Activated T-cell treated with anti-CD3 and anti-CD28 coated beads for 48 hours (primary cell): ENCODE results near the gene ACAD8.
"Not testable (repeated sequence)": the region's sequence is repeated elsewhere in the genome, so short reads cannot be mapped to it uniquely, and the experiment has no call there.

Source experiments
- DNase-seq: peaks from one replicate; pipeline ENCODE4 v3.0.0-alpha.2; 2020; ENCODE audit warnings: low read depth

ACAD8 gene

GRCh38 chr11:134240592-134240991, 12.8 kb upstream of the ACAD8 start:
- no peak for DNase-seq

GRCh38 chr11:134242376-134242775, 11.0 kb upstream of the ACAD8 start:
- no peak for DNase-seq

DNA sequence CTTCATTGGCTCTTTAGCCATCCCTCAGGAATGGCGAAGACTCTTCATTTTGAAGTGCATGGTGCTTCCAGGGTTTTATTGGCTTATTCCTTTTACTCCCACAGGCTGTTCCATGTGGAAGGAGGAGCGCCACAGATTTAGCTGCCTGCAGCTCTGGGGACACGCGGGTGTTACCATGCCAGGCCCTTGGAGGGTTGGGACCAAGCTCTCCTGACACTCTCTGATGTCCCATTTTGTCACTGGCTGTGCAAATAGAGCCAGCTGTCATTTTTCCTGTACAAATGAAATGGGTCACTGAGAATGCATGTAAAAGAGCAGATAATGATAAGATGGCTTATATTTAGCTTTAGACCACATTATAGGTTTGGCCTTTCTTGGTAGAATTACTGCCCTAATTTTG, 9.5 kb upstream of the ACAD8 start:
- DNase-seq = no peak

DNA sequence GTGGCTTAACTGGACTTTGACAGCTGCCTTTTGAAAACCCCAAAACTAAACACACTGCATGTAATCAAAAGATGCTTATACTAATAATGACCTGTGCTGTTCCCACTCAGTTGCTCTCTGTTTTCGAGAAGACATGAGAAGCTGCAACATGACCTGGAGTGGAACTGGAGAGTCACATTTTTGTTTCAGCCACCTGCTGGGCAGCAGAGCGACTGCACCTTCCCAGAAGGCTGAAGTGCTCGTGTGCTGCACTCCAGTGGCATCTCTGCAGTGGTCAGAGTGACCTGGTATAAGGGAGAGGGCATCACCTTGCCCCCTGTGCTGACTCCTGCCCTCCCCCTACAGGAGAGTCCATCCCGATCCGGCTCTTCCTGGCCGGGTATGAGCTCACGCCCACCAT, 8.8 kb upstream of the ACAD8 start:
- DNase-seq = no peak

- DNase-seq = no peak
Observed at GRCh38 chr11:134245434-134245833, 7.9 kb upstream of the ACAD8 start.

GRCh38 chr11:134246100-134246499, 7.3 kb upstream of the ACAD8 start:
- DNase-seq = no peak

DNA sequence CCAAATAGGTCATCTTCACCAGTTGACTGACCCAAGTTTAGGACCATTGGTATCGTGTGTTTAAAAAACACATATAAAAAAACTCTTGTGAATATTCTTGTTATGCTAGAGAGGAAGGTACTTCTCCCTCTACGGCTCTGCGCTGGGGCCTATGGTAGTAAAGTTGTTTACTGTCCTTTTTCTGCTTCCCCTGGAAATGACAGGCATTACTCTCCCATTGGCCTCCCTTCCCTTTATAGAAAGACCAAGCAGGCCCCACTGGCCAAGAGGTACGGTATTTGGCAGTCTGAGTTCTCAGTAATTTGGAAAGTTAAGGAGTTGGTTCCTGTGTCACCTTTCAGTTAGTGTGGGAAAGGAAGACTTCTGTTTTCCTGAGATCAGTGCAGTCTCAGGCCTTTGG, 6.7 kb upstream of the ACAD8 start:
- no peak for DNase-seq

- no peak for DNase-seq
Observed at GRCh38 chr11:134248910-134249480, 4.4 kb upstream of the ACAD8 start.

GRCh38 chr11:134250246-134250645, 3.1 kb upstream of the ACAD8 start:
- no peak for DNase-seq

GRCh38 chr11:134250675-134251074, 2.7 kb upstream of the ACAD8 start:
- DNase-seq = no peak

DNA sequence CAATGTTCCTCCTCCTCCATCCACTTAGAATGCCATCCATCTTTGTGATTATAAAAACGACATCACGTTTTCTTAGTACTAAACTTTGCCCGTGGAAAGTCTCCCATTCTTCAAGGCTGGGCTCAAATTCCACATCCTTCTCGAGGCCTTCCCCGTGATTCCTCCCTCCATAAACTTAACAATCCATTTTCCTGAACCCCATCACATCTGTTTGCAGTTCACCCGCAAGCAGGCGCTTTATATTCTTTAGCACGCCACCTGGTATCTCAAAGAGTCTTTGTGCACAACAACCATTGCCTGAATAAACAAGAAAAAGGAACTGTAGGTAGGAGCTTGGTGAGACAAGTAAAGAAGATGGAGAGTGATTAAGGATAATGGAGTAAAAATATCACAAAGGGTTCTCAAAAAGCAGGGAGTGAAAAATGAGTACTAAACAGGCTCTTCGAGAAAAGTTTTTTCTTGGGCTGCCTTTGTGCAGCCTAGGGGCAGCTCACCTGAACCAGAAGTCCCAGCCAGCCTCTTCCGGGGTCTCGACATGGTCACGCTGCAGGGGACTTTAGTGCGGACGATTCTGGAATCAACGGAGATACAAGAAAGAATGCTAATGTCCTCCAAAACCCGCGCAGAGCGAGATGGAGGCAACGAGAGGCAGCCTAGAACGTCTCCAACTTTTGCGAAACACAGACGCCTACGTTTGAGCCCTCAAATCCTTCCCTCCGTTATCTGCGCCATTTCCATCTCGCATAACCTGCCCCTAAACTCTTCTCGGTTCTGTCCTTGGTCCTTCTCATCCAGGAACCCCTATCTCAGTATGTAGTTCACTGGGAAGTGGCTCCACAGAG, 801 bp upstream of the ACAD8 start:
- DNase-seq = peak; percentile 12

DNA sequence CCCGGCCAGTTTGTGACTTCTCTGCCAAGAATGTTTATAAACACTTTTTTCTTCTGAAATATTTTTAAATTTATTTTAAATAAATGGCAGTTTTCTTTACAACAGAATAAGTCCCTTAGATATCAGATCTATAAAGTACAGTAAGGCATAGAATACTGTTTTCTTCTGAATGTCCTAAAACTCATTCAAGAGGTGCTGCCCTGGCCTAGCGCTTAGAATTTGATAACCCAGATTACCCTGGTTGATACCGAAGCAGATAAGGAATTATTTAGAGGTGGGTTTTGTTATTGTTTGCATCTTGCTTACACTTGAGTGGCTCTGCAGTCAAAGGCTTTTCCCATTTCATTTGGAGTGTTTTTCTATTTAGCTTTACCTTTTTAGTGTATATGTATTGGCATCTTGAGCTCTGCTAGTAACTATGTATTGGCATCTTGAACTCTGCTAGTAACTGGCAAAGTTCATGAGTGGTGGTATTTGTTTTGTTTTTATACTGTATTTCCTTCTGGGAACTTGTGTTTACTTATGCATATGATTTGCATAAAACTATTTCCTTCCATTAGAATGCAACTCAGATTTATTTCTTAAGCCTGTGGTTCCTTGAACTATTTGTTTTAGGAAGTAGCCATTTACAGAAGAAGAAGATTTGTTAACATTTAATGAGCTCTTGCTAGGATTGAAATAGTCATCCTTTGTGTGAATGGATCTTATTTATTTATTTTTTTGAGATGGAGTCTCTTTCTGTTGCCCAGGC, 1.2 kb downstream of the ACAD8 start:
- DNase-seq = no peak

DNA sequence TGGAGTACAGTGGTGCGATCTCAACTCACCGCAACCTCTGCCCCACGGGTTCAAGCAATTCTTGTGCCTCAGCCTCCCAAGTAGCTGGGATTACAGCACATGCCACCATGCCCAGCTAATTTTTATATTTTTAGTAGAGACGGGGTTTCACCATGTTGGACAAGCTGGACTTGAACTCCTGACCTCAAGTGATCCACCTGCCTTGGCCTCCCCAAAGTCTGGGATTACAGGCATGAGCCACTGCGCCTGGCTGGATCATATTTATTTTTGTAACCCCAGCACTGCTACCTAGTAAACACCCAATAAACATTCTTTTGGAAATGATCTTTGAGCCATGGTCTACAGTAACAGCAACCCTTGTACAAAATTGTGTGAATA, 1.8 kb downstream of the ACAD8 start:
- DNase-seq = not testable (repeated sequence)

DNA sequence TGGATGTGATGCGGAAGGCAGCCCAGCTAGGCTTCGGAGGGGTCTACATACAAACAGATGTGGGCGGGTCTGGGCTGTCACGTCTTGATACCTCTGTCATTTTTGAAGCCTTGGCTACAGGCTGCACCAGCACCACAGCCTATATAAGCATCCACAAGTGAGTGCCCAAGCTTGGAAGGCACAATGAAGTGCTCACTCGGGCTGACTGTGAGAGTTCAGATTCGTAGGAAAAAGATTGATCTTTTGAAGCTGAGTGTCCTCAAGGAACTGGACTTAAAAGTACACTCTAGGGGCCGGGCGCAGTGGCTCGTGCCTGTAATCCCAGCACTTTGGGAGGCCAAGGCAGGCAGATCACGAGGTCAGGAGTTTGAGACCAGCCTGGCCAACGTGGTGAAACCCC, 3.7 kb downstream of the ACAD8 start:
- no peak for DNase-seq

GRCh38 chr11:134258577-134258976, 5.2 kb downstream of the ACAD8 start:
- no peak for DNase-seq

DNA sequence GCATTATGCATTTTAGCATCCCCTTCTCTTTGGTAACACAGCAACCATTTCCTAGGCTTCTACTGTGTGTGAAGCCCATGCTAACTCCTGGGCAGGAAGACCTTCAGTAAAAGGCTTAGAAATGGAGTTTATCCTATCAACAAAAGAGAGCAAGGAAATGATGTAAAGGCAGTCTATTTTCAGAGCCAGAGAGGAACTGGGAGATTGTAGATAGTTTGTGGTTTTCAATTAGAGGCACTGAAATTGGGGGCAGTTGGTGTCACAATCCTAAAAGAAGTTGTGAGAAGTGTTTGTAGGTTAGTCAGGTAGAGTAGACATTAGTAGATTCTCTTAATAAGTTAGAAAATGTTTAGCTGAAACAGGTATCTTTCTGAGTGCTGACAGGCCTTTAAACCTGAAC, 7.1 kb downstream of the ACAD8 start:
- no peak for DNase-seq

DNA sequence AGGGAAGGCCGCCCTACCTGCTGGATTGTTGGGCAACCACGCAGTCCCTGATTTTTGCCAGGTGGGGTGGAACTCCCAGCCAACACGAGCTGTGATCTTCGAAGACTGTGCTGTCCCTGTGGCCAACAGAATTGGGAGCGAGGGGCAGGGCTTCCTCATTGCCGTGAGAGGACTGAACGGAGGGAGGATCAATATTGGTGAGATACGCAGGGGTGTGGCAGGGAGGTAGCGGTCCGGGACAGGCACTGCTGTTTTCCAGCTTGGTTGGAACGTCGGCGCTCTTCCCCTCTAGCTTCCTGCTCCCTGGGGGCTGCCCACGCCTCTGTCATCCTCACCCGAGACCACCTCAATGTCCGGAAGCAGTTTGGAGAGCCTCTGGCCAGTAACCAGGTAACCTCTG, 7.6 kb downstream of the ACAD8 start:
- DNase-seq = no peak

GRCh38 chr11:134261626-134262488, 8.5 kb downstream of the ACAD8 start:
- DNase-seq = no peak

DNA sequence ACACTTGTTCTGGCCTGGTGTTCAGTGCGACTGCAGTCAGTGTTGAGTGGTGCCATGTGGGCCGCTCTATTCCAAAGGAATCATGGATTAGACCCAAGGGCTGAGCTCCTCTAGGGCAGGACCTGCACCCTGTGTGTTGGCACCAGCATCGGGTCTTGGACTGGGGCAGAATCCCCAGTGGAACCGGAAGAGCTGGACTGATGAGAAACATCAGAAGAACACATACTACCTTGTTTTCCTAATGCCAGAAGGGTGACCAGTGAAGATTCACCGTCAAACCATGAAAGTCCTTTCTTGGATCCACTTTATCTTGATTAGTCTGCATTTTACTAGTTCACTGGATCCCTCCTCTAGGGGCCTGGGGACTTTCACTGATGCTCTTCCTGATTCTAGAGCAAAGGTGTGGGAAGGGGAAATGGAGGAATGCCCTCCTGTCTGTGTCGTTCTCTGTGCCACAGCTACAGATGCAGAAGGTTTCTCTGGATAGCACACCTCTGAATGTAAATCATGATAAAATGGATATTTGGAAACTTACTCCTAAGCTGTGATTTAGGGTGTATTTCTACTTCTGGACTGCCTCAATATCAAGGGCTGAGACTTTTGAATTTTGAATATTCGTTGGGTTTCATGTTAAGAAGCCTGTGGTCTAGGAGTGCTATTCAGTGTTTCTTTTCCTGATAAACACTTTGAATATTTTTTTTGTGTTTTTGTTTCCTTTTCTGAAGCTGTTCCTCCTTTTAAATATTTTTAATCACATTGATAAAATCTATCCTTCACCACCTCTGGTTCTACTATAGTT, 11.8 kb downstream of the ACAD8 start:
- no peak for DNase-seq

GRCh38 chr11:134266440-134266839, 13.1 kb downstream of the ACAD8 start:
- no peak for DNase-seq

DNA sequence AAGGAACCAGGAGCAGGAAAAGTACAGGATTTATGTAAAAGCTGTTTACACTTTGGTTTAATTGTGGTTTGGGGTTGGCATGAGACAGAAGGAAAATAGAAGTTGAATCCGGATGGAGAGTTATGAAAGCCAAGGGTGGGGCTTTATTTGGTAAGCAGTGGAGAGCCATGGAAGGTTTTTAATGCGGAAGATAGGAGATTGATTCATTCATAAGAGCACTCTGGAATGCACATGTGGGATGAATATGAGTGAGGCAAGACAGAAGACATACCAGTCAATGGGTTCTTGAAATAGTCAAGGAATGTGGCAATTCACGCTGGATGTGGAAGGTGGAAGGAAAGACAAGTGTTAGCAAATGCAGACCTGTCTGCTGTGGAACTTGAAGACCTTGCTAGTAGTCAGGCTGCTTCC, 13.5 kb downstream of the ACAD8 start:
- DNase-seq = no peak
